RPMI8226 (cell line): ENCODE results near the gene FBL.
A peak's percentile ranks its signal among the peaks of the same experiment; 100 is the strongest.
"Not testable (repeated sequence)": the region's sequence is repeated elsewhere in the genome, so short reads cannot be mapped to it uniquely, and the experiment has no call there.

Experiments
- DNase-seq: peaks from one replicate; pipeline ENCODE4 v3.0.0-alpha.2; 2015

The FBL gene

GRCh38 chr19:39819786-39820185 is 26.4 kb downstream of the FBL start:
- DNase-seq = no peak

DNA sequence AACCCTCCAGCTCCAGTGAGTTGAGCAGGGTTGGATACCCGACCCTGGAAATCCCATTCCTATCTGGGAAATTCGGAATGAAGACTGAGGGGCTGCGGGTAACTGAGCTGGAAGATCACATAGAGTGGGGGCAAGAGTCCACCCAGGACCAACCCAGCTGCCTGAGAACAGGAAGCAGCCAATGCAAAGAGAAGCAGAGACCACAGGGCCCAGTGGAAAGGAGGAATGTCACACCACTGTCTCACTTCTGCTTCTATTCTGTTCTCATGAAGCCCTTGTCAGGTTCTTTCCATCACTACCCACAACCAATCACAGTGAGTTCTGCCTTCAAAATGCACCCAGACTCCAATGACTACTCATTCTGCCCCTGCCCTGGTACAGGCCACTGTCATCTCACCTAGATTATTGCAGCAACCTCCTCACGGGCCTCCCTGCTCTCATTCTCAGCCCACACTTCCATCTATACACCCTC is 27.5 kb downstream of the FBL start:
- no peak for DNase-seq

DNA sequence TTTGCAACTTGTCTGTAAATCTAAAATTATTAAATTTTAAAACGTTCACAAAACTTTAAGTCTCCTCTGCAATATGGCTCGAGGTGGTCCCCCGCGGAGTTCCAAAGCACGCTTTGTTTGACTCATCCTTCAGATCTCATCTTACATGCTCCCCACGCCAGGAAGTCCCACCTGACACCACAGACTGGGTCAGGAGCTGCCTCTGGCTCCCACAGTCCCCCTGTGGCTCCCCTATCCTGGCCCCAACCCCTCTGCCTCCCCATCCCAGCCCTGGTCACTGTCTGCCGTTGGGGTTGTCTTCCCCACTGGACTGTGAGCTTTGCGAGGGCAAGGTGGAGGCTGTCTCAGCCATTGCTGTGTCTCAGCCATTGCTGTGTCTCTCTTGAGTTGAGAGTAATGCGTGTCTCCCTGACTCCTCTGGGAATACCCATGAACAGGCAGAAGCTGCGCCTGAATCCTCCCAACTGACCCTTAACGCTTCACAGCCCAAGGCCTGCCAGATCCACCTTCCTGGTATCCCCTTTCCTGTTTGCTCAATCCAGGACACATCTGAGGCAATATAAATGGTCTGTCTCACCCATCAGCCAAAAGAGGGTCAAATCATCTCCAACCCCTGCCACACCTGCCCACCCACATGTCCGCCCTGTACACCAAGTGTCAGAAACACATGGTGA is 28.2 kb downstream of the FBL start:
- DNase-seq = no peak

- DNase-seq = no peak
Measured at GRCh38 chr19:39816287-39817048, 29.7 kb downstream of the FBL start.

GRCh38 chr19:39814595-39814994 is 31.6 kb downstream of the FBL start:
- DNase-seq = no peak

DNA sequence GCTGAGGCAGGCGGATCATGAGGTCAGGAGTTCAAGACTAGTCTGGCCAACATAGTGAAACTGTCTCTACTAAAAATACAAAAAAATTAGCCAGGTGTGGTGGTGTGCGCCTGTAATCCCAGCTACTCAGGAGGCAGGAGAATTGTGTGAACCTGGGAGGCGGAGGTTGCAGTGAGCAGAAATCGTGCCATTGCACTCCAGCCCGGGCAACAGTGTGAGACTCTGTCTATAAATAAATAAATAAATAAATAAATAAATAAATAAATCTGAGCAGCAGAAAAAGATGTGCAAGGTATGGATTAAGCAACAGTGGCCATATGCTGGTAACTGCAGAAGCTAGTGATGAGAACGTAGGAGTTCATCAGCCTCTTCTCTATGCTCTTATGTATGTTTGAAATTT is 32.1 kb downstream of the FBL start:
- not testable (repeated sequence) for DNase-seq

DNA sequence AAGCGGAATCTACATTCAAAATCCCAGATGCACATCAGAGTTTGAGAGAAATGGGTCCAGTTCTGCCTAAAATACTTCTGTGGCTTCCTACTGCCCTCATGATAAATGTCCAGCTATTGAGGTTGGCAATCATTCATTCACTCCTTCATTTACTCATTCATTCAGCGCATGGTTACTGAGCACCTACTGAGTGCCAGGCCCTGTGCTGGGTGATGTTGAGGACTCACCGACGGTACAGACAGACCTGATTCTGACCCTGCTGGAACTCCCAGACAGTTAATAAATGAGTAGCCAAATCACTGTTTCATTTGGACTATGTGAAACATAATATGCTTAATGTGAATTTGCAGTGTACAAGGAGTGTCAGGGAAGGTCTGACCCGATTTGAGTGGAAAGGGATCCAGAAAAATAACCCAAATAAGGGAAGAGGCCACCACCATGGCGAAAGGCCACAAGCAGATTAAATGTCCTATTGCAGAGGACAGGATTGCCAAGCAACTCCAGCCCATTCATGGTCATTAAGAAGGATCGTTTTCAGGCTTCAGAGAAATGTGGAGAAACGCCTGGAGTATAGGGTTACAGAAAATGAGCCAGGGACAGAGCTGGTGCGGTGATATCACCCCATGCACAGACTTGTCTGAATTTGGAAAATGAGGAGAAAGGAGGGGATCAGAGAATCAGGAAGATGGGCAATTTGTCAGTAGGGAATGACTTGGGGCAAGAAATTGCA is 32.8 kb downstream of the FBL start:
- no peak for DNase-seq

DNA sequence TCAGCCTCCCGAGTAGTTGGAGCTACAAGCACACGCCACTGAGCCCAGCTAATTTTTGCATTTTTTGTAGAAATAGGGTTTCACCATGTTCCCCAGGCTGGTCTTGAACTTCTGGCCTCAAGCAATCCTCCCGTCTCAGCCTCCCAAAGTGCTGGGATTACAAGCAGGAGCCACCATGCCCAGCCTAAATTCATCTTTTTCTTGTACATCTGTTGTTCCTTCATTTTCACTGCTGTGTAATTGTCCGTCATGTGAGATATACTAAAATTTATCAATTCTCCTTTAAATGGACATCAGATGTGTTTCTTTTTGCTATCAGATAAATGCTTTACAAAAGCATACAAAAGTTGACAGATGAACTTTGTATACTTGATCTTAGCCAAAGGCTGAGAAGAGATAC is 35.1 kb downstream of the FBL start:
- DNase-seq = no peak

- DNase-seq = peak; percentile 52
Measured at GRCh38 chr19:39810424-39810823, 35.8 kb downstream of the FBL start.

- DNase-seq = no peak
Measured at GRCh38 chr19:39809368-39809767, 36.8 kb downstream of the FBL start.

GRCh38 chr19:39808688-39809087 is 37.5 kb downstream of the FBL start:
- DNase-seq = not testable (repeated sequence)

- no peak for DNase-seq
Measured at GRCh38 chr19:39807846-39808364, 38.3 kb downstream of the FBL start.

DNA sequence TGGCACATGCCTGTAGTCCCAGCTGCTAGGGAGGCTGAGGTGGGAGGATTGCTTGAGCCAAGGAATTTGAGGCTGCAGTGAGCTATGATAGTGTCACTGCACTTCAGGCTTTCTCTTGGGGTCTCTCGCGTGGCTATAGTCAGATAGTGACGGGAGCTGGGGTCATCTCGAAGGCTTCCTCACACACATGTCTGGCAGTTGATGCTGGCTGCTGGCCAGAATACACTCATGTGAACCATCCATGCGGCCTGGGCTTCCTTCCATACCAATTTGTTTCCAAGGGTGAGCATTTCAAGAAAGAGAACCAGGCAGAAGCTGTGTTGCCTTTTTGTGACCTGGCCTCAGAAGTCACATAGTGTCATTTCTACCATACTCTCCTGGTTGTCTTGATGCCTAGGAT is 41.1 kb downstream of the FBL start:
- DNase-seq = no peak

DNA sequence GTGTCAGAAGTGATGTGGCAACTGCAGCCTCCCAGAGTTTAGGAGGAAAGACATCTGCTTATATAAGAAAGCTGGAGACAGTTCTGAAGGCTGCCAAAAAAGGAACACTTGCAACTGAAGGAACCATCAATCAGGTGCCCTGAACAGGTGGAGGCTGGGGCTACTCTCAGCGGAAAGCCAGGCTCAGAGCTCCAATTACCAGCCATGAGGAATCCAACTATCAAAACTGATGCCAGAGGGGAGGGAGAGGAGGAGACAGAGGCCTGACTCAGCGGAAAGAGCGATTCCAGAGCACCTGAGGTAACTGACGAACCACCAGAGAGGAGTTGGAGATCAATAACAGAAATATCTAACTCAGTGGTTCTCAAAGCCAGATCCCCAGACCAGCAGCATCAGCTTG is 43.2 kb downstream of the FBL start:
- no peak for DNase-seq

GRCh38 chr19:39797083-39797482 is 49.1 kb downstream of the FBL start:
- no peak for DNase-seq

DNA sequence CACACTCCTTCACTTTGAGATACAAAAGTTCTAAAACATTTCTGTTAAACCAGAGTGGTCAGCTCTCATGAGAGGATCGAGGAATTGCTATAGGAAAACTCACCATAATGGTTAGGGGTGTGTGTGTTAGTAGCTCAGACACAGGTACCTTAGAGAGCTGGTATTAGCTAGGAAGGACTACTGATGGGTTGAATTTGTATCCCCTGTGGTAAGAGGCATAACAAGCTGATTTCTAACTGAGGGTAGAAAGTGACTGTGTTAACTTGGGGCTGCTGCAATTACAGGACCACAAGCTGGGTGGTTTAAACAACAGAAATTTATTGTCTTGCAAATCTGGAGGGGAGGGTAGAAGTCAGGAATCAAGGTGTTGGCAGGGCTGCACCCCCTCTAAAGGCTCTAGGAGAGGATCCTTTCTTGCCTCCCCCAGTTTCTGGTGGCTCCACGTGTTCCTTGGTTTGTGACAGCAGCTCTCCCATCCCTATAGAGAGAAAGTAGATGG is 50.1 kb downstream of the FBL start:
- DNase-seq = no peak

- DNase-seq = peak; percentile 61
Measured at GRCh38 chr19:39795001-39795400, 51.2 kb downstream of the FBL start.

DNA sequence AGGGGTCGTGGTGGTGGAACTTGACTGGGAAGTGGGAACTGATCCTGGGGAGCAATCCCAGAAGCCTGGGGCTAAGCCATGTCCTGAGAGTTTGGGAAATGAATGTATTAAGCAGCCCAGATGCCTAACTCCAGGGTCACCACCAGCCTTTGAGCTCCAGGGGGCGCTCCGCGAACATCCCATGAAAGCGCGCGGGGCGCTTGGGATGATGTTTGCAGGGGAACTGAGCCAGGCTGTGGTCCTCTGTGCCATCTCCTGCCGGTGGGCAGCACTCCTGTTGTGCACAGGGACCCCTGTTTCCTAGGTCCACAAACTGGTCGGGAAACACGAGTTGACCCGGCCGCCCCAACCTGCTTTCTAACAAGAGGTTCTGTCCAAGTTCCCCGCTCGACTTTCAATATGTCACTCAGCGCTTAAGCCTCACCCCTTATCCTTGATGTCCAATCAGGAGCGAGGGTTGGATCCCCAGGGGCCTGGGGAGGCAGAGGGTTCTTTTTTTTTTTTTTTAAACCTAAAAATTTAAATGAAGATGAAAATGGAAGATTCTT is 53.1 kb downstream of the FBL start:
- DNase-seq = peak; percentile 70

GRCh38 chr19:39788244-39788643 is 57.9 kb downstream of the FBL start:
- DNase-seq = no peak
